Endothelial cell of umbilical vein (primary cell): ENCODE results near the gene DENND4A. TPM values are rescaled to one million over a fixed set of nuclear protein-coding genes. Genes with fewer than 3 reads are reported as not detected.

Experiments
- BruUV-seq: library from RNA; stranded (reverse); fragments of 400-500 nt; replicated peaks from 2 replicates; lab custom pipeline; 2021; lab: Mats Ljungman, UMichigan
- CTCF ChIA-PET: fragments of 300-600, 350-600 bp; sonication (Branson Sonifier 250); formaldehyde crosslinking; loops from one replicate; lab custom pipeline; 2021; ENCODE audit warnings: antibody characterized with exemption, inconsistent platforms; lab: Charles Lee
- POLR2A ChIA-PET: fragments of 300-600, 350-600 bp; sonication (Branson Sonifier 250); formaldehyde crosslinking; loops from one replicate; lab custom pipeline; 2021; ENCODE audit warnings: antibody characterized with exemption, inconsistent platforms; lab: Charles Lee
- DNase-seq: peaks from one replicate; pipeline ENCODE4 v3.0.0-alpha.2; 2011; ENCODE audit warnings: low read depth, low spot score
- FAIRE-seq: peaks from 2 replicates; lab custom pipeline; 2011; peaks lifted over from hg19 to GRCh38; lab: Jason Lieb, UNC
- H2AFZ ChIP-seq: 2 replicates; pipeline ENCODE4 v1.6.0; 2012; ENCODE audit warnings: low read depth, low read length, control low read depth, inconsistent platforms
- H3K27ac ChIP-seq: 2 replicates; pipeline ENCODE4 v1.5.1; 2011; ENCODE audit warnings: low read depth, mild to moderate bottlenecking, control low read depth, low read length, moderate library complexity; ENCODE audit not compliant: insufficient read depth
- H3K27me3 ChIP-seq, 2 experiments: 2 replicates each; pipeline versions ENCODE4 v1.6.0 to v1.6.1; 2011; ENCODE audit warnings: low read length in 2 of 2, mixed read lengths in 1 of 2; ENCODE audit not compliant: control insufficient read depth in 2 of 2, insufficient read depth in 2 of 2
- H3K36me3 ChIP-seq, 2 experiments: 2 replicates in 1 of 2; 3 replicates in 1 of 2; pipeline ENCODE4 v1.5.1; 2011; ENCODE audit warnings: low read length in 2 of 2, mild to moderate bottlenecking in 1 of 2, moderate library complexity in 1 of 2; ENCODE audit not compliant: control insufficient read depth in 2 of 2, insufficient read depth in 2 of 2; ENCODE audit errors: extremely low read depth in 1 of 2
- H3K4me1 ChIP-seq: 3 replicates; pipeline ENCODE4 v1.5.1; 2011; ENCODE audit warnings: mild to moderate bottlenecking, low read length; ENCODE audit not compliant: control insufficient read depth, insufficient read depth; ENCODE audit errors: extremely low read depth
- H3K4me2 ChIP-seq: 2 replicates; pipeline ENCODE4 v1.6.1; 2011; ENCODE audit warnings: low read length, control low read depth, mixed read lengths; ENCODE audit not compliant: insufficient read depth
- H3K4me3 ChIP-seq, 3 experiments: fragments of 200-600 bp in 1 of 3; sonication (generic), shearing (Covaris generic) in 1 of 3; replicated peaks in 1 of 3; 2 replicates each; pipeline ENCODE4 v1.5.1; 2011 to 2016; ENCODE audit warnings: control low read depth in 3 of 3, low read length in 3 of 3, mild to moderate bottlenecking in 2 of 3, inconsistent platforms in 1 of 3, low read depth in 1 of 3, moderate library complexity in 1 of 3; ENCODE audit not compliant: insufficient read depth in 1 of 3
- H3K79me2 ChIP-seq: 2 replicates; pipeline ENCODE4 v1.6.0; 2012; ENCODE audit warnings: low read length, inconsistent platforms; ENCODE audit not compliant: control insufficient read depth, insufficient read depth
- H3K9ac ChIP-seq: replicated peaks from 2 replicates; pipeline ENCODE3; 2011; ENCODE audit warnings: low read length, control low read depth; ENCODE audit not compliant: insufficient read depth; ENCODE audit errors: extremely low read depth
- H3K9me1 ChIP-seq: replicated peaks from 3 replicates; pipeline ENCODE4 v1.6.0; 2011; ENCODE audit warnings: mild to moderate bottlenecking, low read length; ENCODE audit not compliant: control insufficient read depth, insufficient read depth; ENCODE audit errors: extremely low read depth
- H3K9me3 ChIP-seq: replicated peaks from 2 replicates; pipeline ENCODE4 v1.5.1; 2012; ENCODE audit warnings: low read length, inconsistent platforms; ENCODE audit not compliant: control insufficient read depth, insufficient read depth
- H4K20me1 ChIP-seq: replicated peaks from 2 replicates; pipeline ENCODE3; 2011; ENCODE audit warnings: mild to moderate bottlenecking, low read length; ENCODE audit not compliant: control insufficient read depth, insufficient read depth; ENCODE audit errors: extremely low read depth
- CTCF ChIP-seq, 2 donors: IDR thresholded peaks; 1 replicate in 1 of 2; 2 replicates in 1 of 2; pipeline ENCODE4 v1.5.1; 2011; ENCODE audit warnings: low read length in 2 of 2, mild to moderate bottlenecking in 2 of 2, moderate library complexity in 2 of 2, control low read depth in 1 of 2, inconsistent platforms in 1 of 2, low read depth in 1 of 2; ENCODE audit not compliant: insufficient read depth in 1 of 2; ENCODE audit errors: extremely low read depth in 1 of 2
- EZH2 ChIP-seq: IDR thresholded peaks from 2 replicates; pipeline ENCODE4 v1.6.1; 2012; ENCODE audit warnings: borderline replicate concordance, low read depth, mild to moderate bottlenecking, moderate library complexity, low read length, inconsistent platforms; ENCODE audit not compliant: severe bottlenecking
- FOS ChIP-seq: IDR thresholded peaks from 2 replicates; pipeline ENCODE4 v1.6.1; 2011; ENCODE audit warnings: mild to moderate bottlenecking, low read length, moderate library complexity, borderline replicate concordance; ENCODE audit not compliant: insufficient read depth
- GATA2 ChIP-seq: IDR thresholded peaks from 2 replicates; pipeline ENCODE4 v1.7.0; 2011; ENCODE audit warnings: low read depth, mild to moderate bottlenecking, moderate library complexity, mixed read lengths, low read length; ENCODE audit not compliant: insufficient read length, insufficient read depth
- JUN ChIP-seq: IDR thresholded peaks from 2 replicates; pipeline ENCODE4 v1.6.1; 2011; ENCODE audit warnings: borderline replicate concordance, low read depth; ENCODE audit not compliant: insufficient read length, insufficient read depth
- MYC ChIP-seq: IDR thresholded peaks from one replicate; pipeline ENCODE4 v1.6.1; 2011; ENCODE audit warnings: mild to moderate bottlenecking, low read depth, low read length
- POLR2A ChIP-seq: IDR thresholded peaks from 2 replicates; pipeline ENCODE4 v1.6.1; 2012; ENCODE audit warnings: low read depth, mild to moderate bottlenecking, control low read depth, low read length
- POLR2AphosphoS5 ChIP-seq: IDR thresholded peaks from 2 replicates; pipeline ENCODE4 v1.6.1; 2012; ENCODE audit warnings: low read depth, mild to moderate bottlenecking, control low read depth, low read length, moderate library complexity; ENCODE audit not compliant: insufficient read depth
- dilution Hi-C: fragments of 300-500 bp; cut with MboI; formaldehyde crosslinking; loops from one replicate; pipeline ENCODE4 v1.15.0; 2019; ENCODE audit warnings: low sequenced_read_pairs; ENCODE audit not compliant: extremely low pct_ligation_motif_present
- intact Hi-C: fragments of 100-400 bp; cut with micrococcal nuclease; formaldehyde crosslinking; loops from one replicate; pipeline ENCODE4 v1.10.0; 2022
- polyA plus RNA-seq, 4 experiments: library from polyadenylated mRNA; depleted of rRNA in 3 of 4; stranded (reverse) in 3 of 4; unstranded in 1 of 4; fragments of >200 nt; gene quantifications; 2 replicates each; pipeline versions ENCODE4 v1.2.1 to v1.2.3, GENCODE V29; 2011 to 2012; ENCODE audit warnings: missing spikeins in 1 of 4
- total RNA-seq: library from RNA; stranded (reverse); gene quantifications from 2 replicates; pipeline ENCODE4 v1.2.3, GENCODE V29; 2021
- TF ChIP-seq, protein P1 (sequence below): IDR thresholded peaks from 2 replicates; pipeline ENCODE4 v1.6.1; 2011; ENCODE audit not compliant: insufficient read depth, insufficient read length

The DENND4A gene
- total and polyA plus RNA-seq, 2 donors (not counting 3 experiments of a cell fraction or from before 2014, with no cell fraction given), result 5.7 to 22.2 TPM

DNA sequence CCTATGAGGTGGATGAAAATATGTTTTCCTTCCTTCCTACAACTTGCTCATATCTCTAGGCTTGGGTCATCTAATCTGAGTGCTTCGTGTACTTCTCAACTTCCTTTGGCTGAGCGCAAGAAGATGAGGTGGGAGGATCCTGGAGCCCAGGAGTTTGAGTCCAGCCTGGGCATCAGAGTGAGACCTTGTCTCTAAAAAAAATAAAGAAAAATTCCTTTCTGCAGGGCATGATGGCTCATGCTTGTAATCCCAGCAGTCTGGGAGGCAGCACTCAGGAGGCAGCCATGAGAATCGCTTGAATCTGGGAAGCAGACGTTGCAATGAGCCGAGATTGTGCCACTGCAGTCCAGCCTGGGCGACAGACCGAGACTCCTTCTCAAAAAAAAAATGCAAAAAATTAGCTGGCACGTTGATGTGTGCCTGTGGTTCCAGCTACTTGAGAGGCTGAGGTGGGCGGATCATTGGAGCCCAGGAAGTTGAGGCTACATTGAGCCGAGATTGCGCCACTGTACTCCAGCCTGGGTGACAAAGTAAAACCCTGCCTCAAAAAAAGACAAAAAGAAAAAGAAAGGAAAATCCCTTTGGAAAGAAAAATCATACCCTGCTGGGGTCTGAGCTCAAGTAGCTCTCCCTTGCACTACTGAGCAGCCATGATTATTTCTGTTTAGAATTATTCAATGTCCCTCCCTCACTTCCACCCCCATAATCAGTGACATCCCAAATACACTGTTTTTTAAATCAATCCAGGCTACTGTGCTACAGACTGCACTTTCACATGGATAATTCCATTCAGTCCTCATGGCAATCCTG, 49.2 kb upstream of the DENND4A start:
- FAIRE-seq, result peak; percentile 73
- Histone ChIP-seq H3K4me2 (peak overlapping the region; percentile 28), H2AFZ (peak overlapping the region; percentile 68), H3K79me2 (no peaks in the 10 kb centered on the region), H3K27ac (peak overlapping the region; percentile 55), H3K9me1 (no peaks in the 10 kb centered on the region), H3K9me3 (no peaks in the 10 kb centered on the region), H3K27me3 (no peaks in the 10 kb centered on the region), H3K9ac (no peak overlapping the region), H4K20me1 (no peaks in the 10 kb centered on the region), H3K4me1 (peaks cover 35% of the 10 kb centered on the region), H3K4me3 (no peak overlapping the region), H3K36me3 (no peaks in the 10 kb centered on the region)
- POLR2A ChIA-PET, result no interaction called here
- dilution Hi-C loops, result no loop called here
- TF ChIP-seq GATA2, result peak; percentile 83
- no peak for TF ChIP-seq MYC
- TF ChIP-seq FOS, result peak; percentile 64
- TF ChIP-seq POLR2AphosphoS5, result peak; percentile 39
- TF ChIP-seq CTCF (IDR thresholded peaks at IDR 0.05; ENCODE audit: extremely low read depth in 1 of 2, insufficient read depth in 1 of 2, low read depth in 1 of 2, low read length in 2 of 2), result no peak
- TF ChIP-seq, protein P1, sequence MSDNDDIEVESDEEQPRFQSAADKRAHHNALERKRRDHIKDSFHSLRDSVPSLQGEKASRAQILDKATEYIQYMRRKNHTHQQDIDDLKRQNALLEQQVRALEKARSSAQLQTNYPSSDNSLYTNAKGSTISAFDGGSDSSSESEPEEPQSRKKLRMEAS, result no peak
- TF ChIP-seq POLR2A, result no peak
- peak; percentile 8 for TF ChIP-seq JUN
- TF ChIP-seq EZH2, result no peak
- BruUV-seq, result no TSS peak
- CTCF ChIA-PET, result interaction anchor here (0.5 to 4.1 kb wide), 9 partner anchors 8 to 22 kb away, joined by 3 to 28 read pairs (median 4); no protein-coding TSS in a partner anchor
- intact Hi-C loops, result loop anchor here (1.0 to 2.0 kb wide), 2 partner anchors 9 to 23 kb away; no protein-coding TSS in a partner anchor
- DNase-seq, result peak; percentile 67
